Measurements from ENCODE around the gene FLII. TPM values are rescaled to one million over a fixed set of nuclear protein-coding genes. Genes with fewer than 3 reads are reported as not detected.

Gene FLII
- total RNA-seq, 1 experiment from 2014 or later, result 309 TPM

DNA sequence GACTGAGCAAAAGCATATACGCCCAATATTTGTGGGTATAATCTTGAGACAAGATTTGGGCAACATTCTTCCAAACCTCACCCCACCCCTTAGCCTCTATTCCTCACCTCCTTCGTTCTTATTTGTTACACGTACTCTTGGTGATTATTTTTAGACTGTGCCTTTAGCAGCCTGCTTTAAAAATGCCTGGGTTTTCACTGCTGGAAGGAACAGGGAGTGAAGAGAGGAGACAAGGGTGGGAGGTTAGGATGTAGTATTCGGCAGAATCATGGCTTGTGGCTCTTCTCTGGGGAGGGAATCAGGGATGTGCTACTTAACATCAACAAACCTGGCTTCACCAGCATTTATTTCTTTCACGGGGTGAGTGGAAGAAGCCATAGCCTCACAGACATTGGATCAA, 63.3 kb downstream of the FLII start:
- H3K4me3 Mint-ChIP-seq, result no peak overlapping the region
- no peak for TF ChIP-seq OVOL2 (CRISPR knock-in tag; IDR thresholded peaks at IDR 0.05; ENCODE audit: borderline replicate concordance)
- TF ChIP-seq GRHL2 (CRISPR knock-in tag; IDR thresholded peaks at IDR 0.05; ENCODE audit: insufficient replicate concordance, severe bottlenecking), result no peak
- no peak for TF ChIP-seq ATF1 (CRISPR knock-in tag; IDR thresholded peaks at IDR 0.05)
- no peak for TF ChIP-seq PRDM15 (CRISPR knock-in tag; IDR thresholded peaks at IDR 0.05)
- no peak for TF ChIP-seq ZNF219 (CRISPR knock-in tag; IDR thresholded peaks at IDR 0.05; ENCODE audit: borderline replicate concordance)
- TF ChIP-seq, protein P1, sequence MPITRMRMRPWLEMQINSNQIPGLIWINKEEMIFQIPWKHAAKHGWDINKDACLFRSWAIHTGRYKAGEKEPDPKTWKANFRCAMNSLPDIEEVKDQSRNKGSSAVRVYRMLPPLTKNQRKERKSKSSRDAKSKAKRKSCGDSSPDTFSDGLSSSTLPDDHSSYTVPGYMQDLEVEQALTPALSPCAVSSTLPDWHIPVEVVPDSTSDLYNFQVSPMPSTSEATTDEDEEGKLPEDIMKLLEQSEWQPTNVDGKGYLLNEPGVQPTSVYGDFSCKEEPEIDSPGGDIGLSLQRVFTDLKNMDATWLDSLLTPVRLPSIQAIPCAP (CRISPR knock-in tag; IDR thresholded peaks at IDR 0.05), result no peak
- TF ChIP-seq ESRRA (CRISPR knock-in tag; IDR thresholded peaks at IDR 0.05; ENCODE audit: borderline replicate concordance), result no peak
- TF ChIP-seq, protein P2, sequence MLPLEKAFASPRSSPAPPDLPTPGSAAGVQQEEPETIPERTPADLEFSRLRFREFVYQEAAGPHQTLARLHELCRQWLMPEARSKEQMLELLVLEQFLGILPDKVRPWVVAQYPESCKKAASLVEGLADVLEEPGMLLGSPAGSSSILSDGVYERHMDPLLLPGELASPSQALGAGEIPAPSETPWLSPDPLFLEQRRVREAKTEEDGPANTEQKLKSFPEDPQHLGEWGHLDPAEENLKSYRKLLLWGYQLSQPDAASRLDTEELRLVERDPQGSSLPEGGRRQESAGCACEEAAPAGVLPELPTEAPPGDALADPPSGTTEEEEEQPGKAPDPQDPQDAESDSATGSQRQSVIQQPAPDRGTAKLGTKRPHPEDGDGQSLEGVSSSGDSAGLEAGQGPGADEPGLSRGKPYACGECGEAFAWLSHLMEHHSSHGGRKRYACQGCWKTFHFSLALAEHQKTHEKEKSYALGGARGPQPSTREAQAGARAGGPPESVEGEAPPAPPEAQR (CRISPR knock-in tag; IDR thresholded peaks at IDR 0.05), result no peak
- no peak for TF ChIP-seq AR (CRISPR knock-in tag; IDR thresholded peaks at IDR 0.05)
- no peak for TF ChIP-seq ZNF263 (CRISPR knock-in tag; IDR thresholded peaks at IDR 0.05; ENCODE audit: low read depth)
- TF ChIP-seq CTCF (IDR thresholded peaks at IDR 0.05), result no peak
- no peak for TF ChIP-seq E2F1 (CRISPR knock-in tag; IDR thresholded peaks at IDR 0.05)
- TF ChIP-seq JAZF1 (CRISPR knock-in tag; IDR thresholded peaks at IDR 0.05), result no peak
- TF ChIP-seq, protein P3, sequence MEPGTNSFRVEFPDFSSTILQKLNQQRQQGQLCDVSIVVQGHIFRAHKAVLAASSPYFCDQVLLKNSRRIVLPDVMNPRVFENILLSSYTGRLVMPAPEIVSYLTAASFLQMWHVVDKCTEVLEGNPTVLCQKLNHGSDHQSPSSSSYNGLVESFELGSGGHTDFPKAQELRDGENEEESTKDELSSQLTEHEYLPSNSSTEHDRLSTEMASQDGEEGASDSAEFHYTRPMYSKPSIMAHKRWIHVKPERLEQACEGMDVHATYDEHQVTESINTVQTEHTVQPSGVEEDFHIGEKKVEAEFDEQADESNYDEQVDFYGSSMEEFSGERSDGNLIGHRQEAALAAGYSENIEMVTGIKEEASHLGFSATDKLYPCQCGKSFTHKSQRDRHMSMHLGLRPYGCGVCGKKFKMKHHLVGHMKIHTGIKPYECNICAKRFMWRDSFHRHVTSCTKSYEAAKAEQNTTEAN (CRISPR knock-in tag; IDR thresholded peaks at IDR 0.05), result no peak
- no peak for TF ChIP-seq IRF2 (CRISPR knock-in tag; IDR thresholded peaks at IDR 0.05; ENCODE audit: borderline replicate concordance, low read depth)
- no peak for TF ChIP-seq HMGXB4 (CRISPR knock-in tag; IDR thresholded peaks at IDR 0.05)
- ATAC-seq (no peak), DNase-seq (ENCODE audit: low spot score) (no peak)
- ChIA-PET POLR2A (no interaction called here), CTCF (no interaction called here)
- no peaks in the 10 kb centered on the region for H3K27me3 Mint-ChIP-seq (ENCODE audit: low read depth)
- peaks cover 3% of the 10 kb centered on the region; the same call in 1 of the 2 replicates for H3K4me1 Mint-ChIP-seq
- H3K27ac Mint-ChIP-seq, result no peak overlapping the region
- peaks cover 43% of the 10 kb centered on the region for H3K36me3 Mint-ChIP-seq
- H3K9me3 Mint-ChIP-seq, result no peaks in the 10 kb centered on the region

All from WTC11 (cell line).